Measurements from ENCODE around the gene EGFLAM. TPM values are rescaled to one million over a fixed set of nuclear protein-coding genes. Genes with fewer than 3 reads are reported as not detected.
"Not testable (repeated sequence)": the region's sequence is repeated elsewhere in the genome, so short reads cannot be mapped to it uniquely, and the experiment has no call there.

Gene EGFLAM
- total and polyA plus RNA-seq, 4 donors: 13.1 to 124 (median 34.7) TPM

- Histone ChIP-seq H3K36me3 (ENCODE audit: control insufficient read depth, insufficient read depth, low read length) (no peaks in the 10 kb centered on the region), H3K9me3 (ENCODE audit: control insufficient read depth, insufficient read depth, low read length) (no peaks in the 10 kb centered on the region), H3K27me3 (ENCODE audit: control insufficient read depth, insufficient read depth, low read length) (no peaks in the 10 kb centered on the region), H3K4me3 (ENCODE audit: low read depth, low read length) (no peak overlapping the region), H3K27ac (ENCODE audit: low read depth, low read length) (peak overlapping the region; percentile 40), H3K4me1 (ENCODE audit: control insufficient read depth, insufficient read depth, low read length) (no peaks in the 10 kb centered on the region)
- peak in 2 of 6 donors; percentile 4 to 54 for DNase-seq (ENCODE audit: low read depth in 4 of 6, low spot score in 6 of 6)
- 60% methylated on average over 1 of the region's 6 CpGs for WGBS (ENCODE audit: insufficient coverage)
These were observed 58.3 kb downstream of the EGFLAM start for GRCh38 chr5:38316544-38317224.

DNA sequence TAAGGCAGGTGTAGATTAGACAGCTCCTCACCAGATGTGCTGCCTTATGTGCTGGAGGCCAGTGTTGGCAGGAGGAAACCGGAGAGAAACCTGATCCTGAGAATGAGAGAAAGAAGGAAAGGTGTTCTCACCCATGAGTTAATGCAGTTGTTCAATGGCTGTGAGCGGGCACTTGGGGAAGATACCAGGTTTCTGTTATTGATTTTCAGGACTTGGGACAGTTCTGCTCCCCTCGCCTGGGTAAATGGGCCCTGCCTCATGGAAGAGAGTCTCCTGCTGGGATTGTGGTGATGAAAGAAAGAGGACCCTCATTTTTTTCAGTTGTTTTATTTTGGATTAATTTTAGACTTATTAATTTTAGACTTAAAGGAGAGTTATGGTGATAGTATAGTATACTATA is 59.5 kb downstream of the EGFLAM start:
- Histone ChIP-seq H3K4me3 (ENCODE audit: low read depth, low read length) (no peak overlapping the region), H3K4me1 (ENCODE audit: control insufficient read depth, insufficient read depth, low read length) (no peaks in the 10 kb centered on the region), H3K27me3 (ENCODE audit: control insufficient read depth, insufficient read depth, low read length) (no peaks in the 10 kb centered on the region), H3K9me3 (ENCODE audit: control insufficient read depth, insufficient read depth, low read length) (no peaks in the 10 kb centered on the region), H3K36me3 (ENCODE audit: control insufficient read depth, insufficient read depth, low read length) (no peaks in the 10 kb centered on the region), H3K27ac (ENCODE audit: low read depth, low read length) (no peak overlapping the region)
- 89% methylated on average over 2 of the region's 3 CpGs for WGBS (ENCODE audit: insufficient coverage)
- DNase-seq (ENCODE audit: low read depth in 4 of 6, low spot score in 6 of 6): no peak

DNA sequence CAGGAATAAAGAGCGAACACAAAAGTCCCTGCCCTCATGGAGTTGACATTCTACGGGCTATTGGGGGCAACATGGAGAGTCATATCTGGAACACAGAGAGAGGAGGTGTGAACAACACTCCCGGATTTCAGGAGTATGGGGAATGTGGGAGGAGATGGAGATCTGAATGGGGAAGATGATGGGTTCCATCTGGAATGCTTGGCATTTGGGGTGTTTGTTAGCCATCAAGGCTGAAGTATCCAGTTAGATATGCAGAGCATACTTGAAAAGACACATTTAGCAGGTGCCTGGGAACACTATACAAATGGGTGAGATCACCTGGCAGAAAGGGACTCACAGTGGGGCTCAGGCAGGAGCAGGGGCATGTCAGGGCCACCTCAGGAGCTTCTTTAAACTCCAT is 61.1 kb downstream of the EGFLAM start:
- WGBS (ENCODE audit: insufficient coverage): 90% methylated on average over 3 of the region's 3 CpGs
- Histone ChIP-seq H3K9me3 (ENCODE audit: control insufficient read depth, insufficient read depth, low read length) (no peaks in the 10 kb centered on the region), H3K4me3 (ENCODE audit: low read depth, low read length) (no peak overlapping the region), H3K27me3 (ENCODE audit: control insufficient read depth, insufficient read depth, low read length) (no peaks in the 10 kb centered on the region), H3K4me1 (ENCODE audit: control insufficient read depth, insufficient read depth, low read length) (no peaks in the 10 kb centered on the region), H3K36me3 (ENCODE audit: control insufficient read depth, insufficient read depth, low read length) (no peaks in the 10 kb centered on the region), H3K27ac (ENCODE audit: low read depth, low read length) (no peak overlapping the region)
- DNase-seq (ENCODE audit: low read depth in 4 of 6, low spot score in 6 of 6): no peak

GRCh38 chr5:38321978-38322377 is 63.6 kb downstream of the EGFLAM start:
- Histone ChIP-seq H3K36me3 (ENCODE audit: control insufficient read depth, insufficient read depth, low read length) (no peaks in the 10 kb centered on the region), H3K4me3 (ENCODE audit: low read depth, low read length) (no peak overlapping the region), H3K27me3 (ENCODE audit: control insufficient read depth, insufficient read depth, low read length) (no peaks in the 10 kb centered on the region), H3K9me3 (ENCODE audit: control insufficient read depth, insufficient read depth, low read length) (no peaks in the 10 kb centered on the region), H3K27ac (ENCODE audit: low read depth, low read length) (no peak overlapping the region), H3K4me1 (ENCODE audit: control insufficient read depth, insufficient read depth, low read length) (no peaks in the 10 kb centered on the region)
- no peak for DNase-seq (ENCODE audit: low read depth in 4 of 6, low spot score in 6 of 6)
- 97% methylated on average over 7 of the region's 7 CpGs for WGBS (ENCODE audit: insufficient coverage)

GRCh38 chr5:38323645-38324295 is 65.4 kb downstream of the EGFLAM start:
- H3K27me3 ChIP-seq (ENCODE audit: control insufficient read depth, insufficient read depth, low read length): no peaks in the 10 kb centered on the region
- no peaks in the 10 kb centered on the region for H3K36me3 ChIP-seq (ENCODE audit: control insufficient read depth, insufficient read depth, low read length)
- DNase-seq (ENCODE audit: low read depth in 4 of 6, low spot score in 6 of 6): no peak
- no peak overlapping the region for H3K4me3 ChIP-seq (ENCODE audit: low read depth, low read length)
- H3K4me1 ChIP-seq (ENCODE audit: control insufficient read depth, insufficient read depth, low read length): no peaks in the 10 kb centered on the region
- WGBS (ENCODE audit: insufficient coverage): 90% methylated on average over 6 of the region's 9 CpGs
- H3K27ac ChIP-seq (ENCODE audit: low read depth, low read length): no peak overlapping the region
- H3K9me3 ChIP-seq (ENCODE audit: control insufficient read depth, insufficient read depth, low read length): no peaks in the 10 kb centered on the region

DNA sequence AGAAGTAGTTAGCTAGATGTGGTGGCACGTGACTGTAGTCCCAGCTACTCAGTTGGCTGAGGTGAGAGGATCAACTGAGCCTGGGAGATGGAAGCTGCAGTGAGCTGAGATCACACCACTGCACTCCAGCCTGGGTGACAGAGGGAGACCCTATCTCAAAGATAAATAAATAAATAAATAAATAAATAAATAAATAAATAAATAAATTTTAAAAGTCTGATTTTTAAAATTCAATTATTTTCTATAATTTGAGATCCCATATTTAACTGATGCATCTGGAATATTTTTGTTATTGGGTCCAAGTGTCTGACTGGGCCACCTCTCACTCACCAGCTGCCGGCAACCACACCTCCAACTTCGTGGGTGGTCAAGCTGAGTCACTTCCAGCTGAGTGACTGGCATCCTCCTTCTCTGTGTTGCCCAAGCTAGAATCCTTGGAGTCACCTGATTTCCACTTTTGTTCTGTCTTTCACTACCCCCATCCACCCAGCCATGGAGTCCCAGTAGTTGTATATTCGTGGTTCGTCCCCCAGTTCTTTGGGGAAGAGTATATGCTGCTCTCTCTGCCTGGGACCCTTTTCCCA is 70.9 kb downstream of the EGFLAM start:
- no peak overlapping the region for H3K4me3 ChIP-seq (ENCODE audit: low read depth, low read length)
- 93% methylated on average over 2 of the region's 5 CpGs for WGBS (ENCODE audit: insufficient coverage)
- no peaks in the 10 kb centered on the region for H3K4me1 ChIP-seq (ENCODE audit: control insufficient read depth, insufficient read depth, low read length)
- no peak for DNase-seq (ENCODE audit: low read depth in 4 of 6, low spot score in 6 of 6)
- H3K9me3 ChIP-seq (ENCODE audit: control insufficient read depth, insufficient read depth, low read length): no peaks in the 10 kb centered on the region
- no peaks in the 10 kb centered on the region for H3K27me3 ChIP-seq (ENCODE audit: control insufficient read depth, insufficient read depth, low read length)
- H3K27ac ChIP-seq (ENCODE audit: low read depth, low read length): no peak overlapping the region
- no peaks in the 10 kb centered on the region for H3K36me3 ChIP-seq (ENCODE audit: control insufficient read depth, insufficient read depth, low read length)

DNA sequence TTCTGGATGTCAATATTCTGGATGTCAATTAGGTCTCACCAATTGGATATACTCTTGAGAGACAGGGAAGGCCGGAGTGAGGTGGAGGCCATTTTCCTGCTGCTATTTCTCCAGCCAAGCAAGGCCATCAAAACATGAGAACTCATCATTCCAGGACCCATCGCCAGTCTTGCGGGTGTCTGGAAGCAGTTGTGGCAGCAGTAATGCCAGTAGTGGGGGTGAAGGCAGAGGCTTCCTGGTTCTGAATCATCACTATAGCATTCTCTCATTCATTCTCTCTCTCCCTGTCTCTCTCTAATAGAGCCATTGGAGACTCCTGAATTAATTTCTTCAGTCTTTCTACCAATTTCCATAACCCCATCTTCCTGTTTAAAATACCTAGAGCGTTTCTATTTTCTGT is 71.8 kb downstream of the EGFLAM start:
- H3K27me3 ChIP-seq (ENCODE audit: control insufficient read depth, insufficient read depth, low read length): no peaks in the 10 kb centered on the region
- H3K4me1 ChIP-seq (ENCODE audit: control insufficient read depth, insufficient read depth, low read length): no peaks in the 10 kb centered on the region
- WGBS (ENCODE audit: insufficient coverage): no CpG with 5 or more reads among the region's 4 CpGs

DNA sequence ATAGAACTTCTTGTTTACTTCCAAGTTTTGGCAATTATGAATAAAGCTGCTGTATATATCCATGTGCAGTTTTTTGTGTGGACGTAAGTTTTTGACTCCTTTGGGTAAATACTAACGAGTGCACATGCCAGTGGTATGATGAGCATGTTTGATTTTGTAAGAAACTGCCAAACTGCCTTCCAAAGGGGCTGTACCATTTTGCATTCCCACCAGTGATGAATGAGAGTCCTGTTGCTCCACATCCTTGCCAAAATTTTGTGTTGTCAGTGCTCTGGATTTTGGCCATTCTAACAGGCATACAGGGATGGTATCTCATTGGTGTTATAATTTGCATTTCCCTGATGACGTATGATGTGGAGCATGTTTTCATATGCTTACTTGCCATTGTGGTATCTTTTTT is 73.5 kb downstream of the EGFLAM start:
- no peaks in the 10 kb centered on the region for H3K36me3 ChIP-seq (ENCODE audit: control insufficient read depth, insufficient read depth, low read length)
- WGBS (ENCODE audit: insufficient coverage): 83% methylated on average over 3 of the region's 3 CpGs
- no peaks in the 10 kb centered on the region for H3K9me3 ChIP-seq (ENCODE audit: control insufficient read depth, insufficient read depth, low read length)
- H3K27me3 ChIP-seq (ENCODE audit: control insufficient read depth, insufficient read depth, low read length): no peaks in the 10 kb centered on the region
- no peak overlapping the region for H3K4me3 ChIP-seq (ENCODE audit: low read depth, low read length)
- peak in 1 of 6 donors; percentile 44 for DNase-seq (ENCODE audit: low read depth in 4 of 6, low spot score in 6 of 6)
- no peak overlapping the region for H3K27ac ChIP-seq (ENCODE audit: low read depth, low read length)
- H3K4me1 ChIP-seq (ENCODE audit: control insufficient read depth, insufficient read depth, low read length): no peaks in the 10 kb centered on the region

More for the DNA sequence above, 71.8 kb downstream of the EGFLAM start:
- Histone ChIP-seq H3K9me3 (ENCODE audit: control insufficient read depth, insufficient read depth, low read length) (no peaks in the 10 kb centered on the region), H3K27ac (ENCODE audit: low read depth, low read length) (no peak overlapping the region), H3K36me3 (ENCODE audit: control insufficient read depth, insufficient read depth, low read length) (no peaks in the 10 kb centered on the region), H3K4me3 (ENCODE audit: low read depth, low read length) (no peak overlapping the region)
- DNase-seq (ENCODE audit: low read depth in 4 of 6, low spot score in 6 of 6): no peak

GRCh38 chr5:38333181-38333580 is 74.8 kb downstream of the EGFLAM start:
- WGBS (ENCODE audit: insufficient coverage): no CpG with 5 or more reads among the region's 4 CpGs
- H3K27ac ChIP-seq (ENCODE audit: low read depth, low read length); H3K4me3 ChIP-seq (ENCODE audit: low read depth, low read length); H3K4me1 ChIP-seq (ENCODE audit: control insufficient read depth, insufficient read depth, low read length); H3K9me3 ChIP-seq (ENCODE audit: control insufficient read depth, insufficient read depth, low read length); DNase-seq (ENCODE audit: low read depth in 4 of 6, low spot score in 6 of 6); H3K27me3 ChIP-seq (ENCODE audit: control insufficient read depth, insufficient read depth, low read length); H3K36me3 ChIP-seq (ENCODE audit: control insufficient read depth, insufficient read depth, low read length): not testable (repeated sequence)

DNA sequence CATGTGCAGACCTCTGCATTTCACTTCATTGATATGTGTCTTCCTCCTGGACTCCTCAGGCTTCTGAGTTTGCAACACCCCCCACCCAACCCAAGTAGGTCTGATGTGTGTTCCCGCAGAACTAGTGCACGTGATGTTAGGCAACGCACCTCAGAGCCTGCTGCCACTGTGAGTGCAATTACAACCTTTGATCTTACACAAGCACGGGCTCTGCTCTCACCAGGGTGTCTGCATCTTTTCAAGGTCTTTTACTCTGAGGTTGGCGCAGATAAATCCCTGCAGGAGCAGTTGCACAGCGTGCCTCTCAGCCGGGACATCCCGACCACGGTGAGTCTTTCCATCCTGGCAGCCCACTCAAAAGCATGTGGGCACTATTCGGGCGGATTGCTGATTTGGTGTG is 80.1 kb downstream of the EGFLAM start:
- no peak for DNase-seq (ENCODE audit: low read depth in 4 of 6, low spot score in 6 of 6)
- 60% methylated on average over 9 of the region's 11 CpGs for WGBS (ENCODE audit: insufficient coverage)
- Histone ChIP-seq H3K9me3 (ENCODE audit: control insufficient read depth, insufficient read depth, low read length) (no peaks in the 10 kb centered on the region), H3K36me3 (ENCODE audit: control insufficient read depth, insufficient read depth, low read length) (no peaks in the 10 kb centered on the region), H3K4me1 (ENCODE audit: control insufficient read depth, insufficient read depth, low read length) (no peaks in the 10 kb centered on the region), H3K4me3 (ENCODE audit: low read depth, low read length) (no peak overlapping the region), H3K27me3 (ENCODE audit: control insufficient read depth, insufficient read depth, low read length) (no peaks in the 10 kb centered on the region), H3K27ac (ENCODE audit: low read depth, low read length) (no peak overlapping the region)
